ENCODE measurements around the gene FBXW2. TPM values are rescaled to one million over a fixed set of nuclear protein-coding genes. Genes with fewer than 3 reads are reported as not detected.
A peak's percentile ranks its signal among the peaks of the same experiment; 100 is the strongest.

Gene FBXW2
- total and polyA plus RNA-seq, 2 donors (not counting 1 experiment from before 2014, with no cell fraction given): 33.5 to 77.5 TPM

DNA sequence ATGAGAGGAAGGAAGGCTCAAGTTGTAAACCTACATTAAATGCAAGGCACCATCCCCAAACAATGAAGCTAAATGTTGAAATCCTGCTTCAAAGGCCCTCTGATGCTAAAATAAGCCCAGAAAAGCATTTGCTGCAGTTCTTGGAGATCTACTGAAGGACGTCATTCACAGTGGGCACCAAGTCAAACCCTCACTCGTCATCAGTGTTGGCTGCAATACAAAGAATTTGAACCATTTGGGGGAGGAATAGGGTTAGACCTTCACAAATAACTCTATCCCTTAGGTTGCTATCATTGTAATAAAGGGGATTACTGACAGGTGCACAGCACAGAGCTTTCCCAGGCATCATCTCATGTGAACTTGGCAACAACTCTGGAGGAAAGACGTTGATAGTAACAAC, 69.7 kb downstream of the FBXW2 start:
- DNase-seq (ENCODE audit: low read depth in 2 of 2): peak; percentile 82 to 84
- Histone ChIP-seq H3K4me2 (ENCODE audit: extremely low read depth, insufficient read depth, low read length) (no peak overlapping the region), H3K4me1 (ENCODE audit: control insufficient read depth, extremely low read depth, insufficient read depth, low read length) (no peaks in the 10 kb centered on the region), H3K9ac (ENCODE audit: insufficient read depth, low read length) (no peak overlapping the region), H3K27me3 (ENCODE audit: control insufficient read depth, insufficient read depth, low read length) (no peaks in the 10 kb centered on the region), H2AFZ (ENCODE audit: low read length) (no peak overlapping the region), H3K27ac (ENCODE audit: insufficient read depth, low read length) (no peak overlapping the region), H3K4me3 (replicated peaks in 1 of 4; ENCODE audit: control extremely low read depth in 1 of 4, insufficient read depth in 1 of 4, low read depth in 3 of 4, low read length in 4 of 4) (no peak overlapping the region), H3K36me3 (ENCODE audit: control insufficient read depth, insufficient read depth, low read length) (no peaks in the 10 kb centered on the region), H3K79me2 (ENCODE audit: control insufficient read depth, insufficient read depth, low read length) (no peaks in the 10 kb centered on the region), H4K20me1 (ENCODE audit: control insufficient read depth, extremely low read depth, insufficient read depth, low read length) (no peaks in the 10 kb centered on the region), H3K9me3 (ENCODE audit: control insufficient read depth, insufficient read depth, low read depth, low read length) (no peaks in the 10 kb centered on the region)
- TF ChIP-seq EZH2 (IDR thresholded peaks at IDR 0.05; ENCODE audit: low read length, missing control alignments): no peak
- TF ChIP-seq, protein P1, sequence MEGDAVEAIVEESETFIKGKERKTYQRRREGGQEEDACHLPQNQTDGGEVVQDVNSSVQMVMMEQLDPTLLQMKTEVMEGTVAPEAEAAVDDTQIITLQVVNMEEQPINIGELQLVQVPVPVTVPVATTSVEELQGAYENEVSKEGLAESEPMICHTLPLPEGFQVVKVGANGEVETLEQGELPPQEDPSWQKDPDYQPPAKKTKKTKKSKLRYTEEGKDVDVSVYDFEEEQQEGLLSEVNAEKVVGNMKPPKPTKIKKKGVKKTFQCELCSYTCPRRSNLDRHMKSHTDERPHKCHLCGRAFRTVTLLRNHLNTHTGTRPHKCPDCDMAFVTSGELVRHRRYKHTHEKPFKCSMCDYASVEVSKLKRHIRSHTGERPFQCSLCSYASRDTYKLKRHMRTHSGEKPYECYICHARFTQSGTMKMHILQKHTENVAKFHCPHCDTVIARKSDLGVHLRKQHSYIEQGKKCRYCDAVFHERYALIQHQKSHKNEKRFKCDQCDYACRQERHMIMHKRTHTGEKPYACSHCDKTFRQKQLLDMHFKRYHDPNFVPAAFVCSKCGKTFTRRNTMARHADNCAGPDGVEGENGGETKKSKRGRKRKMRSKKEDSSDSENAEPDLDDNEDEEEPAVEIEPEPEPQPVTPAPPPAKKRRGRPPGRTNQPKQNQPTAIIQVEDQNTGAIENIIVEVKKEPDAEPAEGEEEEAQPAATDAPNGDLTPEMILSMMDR (conservative IDR thresholded peaks at IDR 0.05 in 1 of 2, IDR thresholded peaks at IDR 0.05 in 1 of 2; ENCODE audit: low read depth in 1 of 2, low read length in 2 of 2): no peak

GRCh38 chr9:120720404-120720803, 72.8 kb downstream of the FBXW2 start:
- Histone ChIP-seq H3K9me3 (ENCODE audit: control insufficient read depth, insufficient read depth, low read depth, low read length) (no peaks in the 10 kb centered on the region), H3K4me3 (replicated peaks in 1 of 4; ENCODE audit: control extremely low read depth in 1 of 4, insufficient read depth in 1 of 4, low read depth in 3 of 4, low read length in 4 of 4) (no peak overlapping the region), H3K4me2 (ENCODE audit: extremely low read depth, insufficient read depth, low read length) (no peak overlapping the region), H2AFZ (ENCODE audit: low read length) (no peak overlapping the region), H3K36me3 (ENCODE audit: control insufficient read depth, insufficient read depth, low read length) (no peaks in the 10 kb centered on the region), H3K79me2 (ENCODE audit: control insufficient read depth, insufficient read depth, low read length) (no peaks in the 10 kb centered on the region), H3K4me1 (ENCODE audit: control insufficient read depth, extremely low read depth, insufficient read depth, low read length) (peaks cover 4% of the 10 kb centered on the region), H3K9ac (ENCODE audit: insufficient read depth, low read length) (no peak overlapping the region), H4K20me1 (ENCODE audit: control insufficient read depth, extremely low read depth, insufficient read depth, low read length) (no peaks in the 10 kb centered on the region), H3K27ac (ENCODE audit: insufficient read depth, low read length) (no peak overlapping the region), H3K27me3 (ENCODE audit: control insufficient read depth, insufficient read depth, low read length) (no peaks in the 10 kb centered on the region)
- DNase-seq (ENCODE audit: low read depth in 2 of 2): no peak
- no peak for TF ChIP-seq EZH2 (IDR thresholded peaks at IDR 0.05; ENCODE audit: low read length, missing control alignments)

DNA sequence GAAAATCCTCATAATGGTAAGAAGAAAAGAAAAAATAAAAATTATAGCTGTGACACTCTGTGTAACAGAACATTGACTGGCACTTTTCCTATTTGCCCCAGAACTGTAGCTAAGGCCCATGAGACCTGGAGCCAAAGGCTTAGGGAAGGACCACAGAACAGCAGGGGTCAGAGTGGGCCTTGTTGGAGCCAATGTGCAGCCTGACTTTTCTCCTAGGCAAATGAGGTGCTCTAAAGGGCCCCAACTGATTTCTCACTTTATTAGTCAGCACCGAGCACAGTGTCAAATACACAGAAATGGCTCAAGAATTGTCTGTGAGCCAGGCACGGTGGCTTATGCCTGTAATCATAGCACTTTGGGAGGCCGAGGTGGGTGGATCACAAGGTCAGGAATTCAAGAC, 74.9 kb downstream of the FBXW2 start:
- Histone ChIP-seq H3K4me1 (ENCODE audit: control insufficient read depth, extremely low read depth, insufficient read depth, low read length) (peaks cover 13% of the 10 kb centered on the region), H3K27me3 (ENCODE audit: control insufficient read depth, insufficient read depth, low read length) (no peaks in the 10 kb centered on the region), H3K27ac (ENCODE audit: insufficient read depth, low read length) (no peak overlapping the region), H3K9ac (ENCODE audit: insufficient read depth, low read length) (no peak overlapping the region), H4K20me1 (ENCODE audit: control insufficient read depth, extremely low read depth, insufficient read depth, low read length) (no peaks in the 10 kb centered on the region), H3K79me2 (ENCODE audit: control insufficient read depth, insufficient read depth, low read length) (peaks cover 6% of the 10 kb centered on the region), H3K36me3 (ENCODE audit: control insufficient read depth, insufficient read depth, low read length) (no peaks in the 10 kb centered on the region), H3K4me3 (replicated peaks in 1 of 4; ENCODE audit: control extremely low read depth in 1 of 4, insufficient read depth in 1 of 4, low read depth in 3 of 4, low read length in 4 of 4) (no peak overlapping the region), H3K4me2 (ENCODE audit: extremely low read depth, insufficient read depth, low read length) (no peak overlapping the region), H3K9me3 (ENCODE audit: control insufficient read depth, insufficient read depth, low read depth, low read length) (no peaks in the 10 kb centered on the region), H2AFZ (ENCODE audit: low read length) (no peak overlapping the region)
- no peak for TF ChIP-seq EZH2 (IDR thresholded peaks at IDR 0.05; ENCODE audit: low read length, missing control alignments)
- TF ChIP-seq, protein P1 (conservative IDR thresholded peaks at IDR 0.05 in 1 of 2, IDR thresholded peaks at IDR 0.05 in 1 of 2; ENCODE audit: low read depth in 1 of 2, low read length in 2 of 2): no peak
- DNase-seq (ENCODE audit: low read depth in 2 of 2): no peak
